Transverse colon (tissue), 4 donors: ENCODE data around the gene KIF25.

Source experiments
- EP300 ChIP-seq: sonication (generic); formaldehyde crosslinking; IDR thresholded peaks from one replicate; pipeline ENCODE4 v1.6.1; 2017; ENCODE audit warnings: antibody characterized with exemption, low read depth
- POLR2A ChIP-seq: fragments of 450-650 bp; IDR thresholded peaks from one replicate; pipeline ENCODE4 v1.6.1; 2016; ENCODE audit warnings: antibody characterized with exemption, mild to moderate bottlenecking, moderate library complexity
- POLR2AphosphoS5 ChIP-seq, 3 donors: sonication (generic); formaldehyde crosslinking; IDR thresholded peaks; one replicate each; pipeline ENCODE4 v1.6.1; 2016; ENCODE audit warnings: antibody characterized with exemption in 3 of 3
- TF ChIP-seq, protein P1 (sequence below), 5 experiments: fragments of 200-600 bp in 3 of 5; fragments of 450-650 bp in 2 of 5; sonication (generic) in 3 of 5; IDR thresholded peaks; 1 replicate in 2 of 5; 2 replicates in 3 of 5; pipeline ENCODE4 v1.5.1; 2016 to 2017; ENCODE audit warnings: antibody characterized with exemption in 5 of 5, inconsistent platforms in 3 of 5, mild to moderate bottlenecking in 2 of 5, moderate library complexity in 1 of 5

DNA sequence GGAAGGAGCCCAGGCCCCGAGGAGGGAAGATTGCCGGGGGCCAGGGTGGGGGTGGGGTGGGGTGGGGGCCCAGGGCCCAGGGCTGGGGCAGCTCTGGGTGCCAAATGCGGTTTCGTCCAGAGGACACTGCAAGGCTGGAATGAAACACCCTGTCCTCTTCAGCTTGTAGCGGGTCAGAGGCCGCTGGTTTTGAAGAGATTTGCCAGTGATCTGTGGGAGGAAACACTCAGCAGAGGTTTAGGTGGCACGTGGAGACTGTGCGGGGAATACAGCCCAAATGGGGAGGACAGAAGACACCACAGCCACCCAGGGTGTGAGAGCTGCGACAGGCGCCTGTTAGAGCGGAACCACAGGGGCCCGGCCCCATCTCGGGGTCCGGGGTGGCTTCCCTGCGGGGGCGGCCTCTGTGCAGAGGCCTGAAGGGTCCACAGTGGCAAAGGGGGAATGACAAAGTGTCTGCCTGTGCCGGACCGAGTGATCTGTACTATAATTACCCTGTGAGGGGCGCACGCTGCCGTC lies 52.3 kb downstream of the KIF25 start:
- TF ChIP-seq, protein P1, sequence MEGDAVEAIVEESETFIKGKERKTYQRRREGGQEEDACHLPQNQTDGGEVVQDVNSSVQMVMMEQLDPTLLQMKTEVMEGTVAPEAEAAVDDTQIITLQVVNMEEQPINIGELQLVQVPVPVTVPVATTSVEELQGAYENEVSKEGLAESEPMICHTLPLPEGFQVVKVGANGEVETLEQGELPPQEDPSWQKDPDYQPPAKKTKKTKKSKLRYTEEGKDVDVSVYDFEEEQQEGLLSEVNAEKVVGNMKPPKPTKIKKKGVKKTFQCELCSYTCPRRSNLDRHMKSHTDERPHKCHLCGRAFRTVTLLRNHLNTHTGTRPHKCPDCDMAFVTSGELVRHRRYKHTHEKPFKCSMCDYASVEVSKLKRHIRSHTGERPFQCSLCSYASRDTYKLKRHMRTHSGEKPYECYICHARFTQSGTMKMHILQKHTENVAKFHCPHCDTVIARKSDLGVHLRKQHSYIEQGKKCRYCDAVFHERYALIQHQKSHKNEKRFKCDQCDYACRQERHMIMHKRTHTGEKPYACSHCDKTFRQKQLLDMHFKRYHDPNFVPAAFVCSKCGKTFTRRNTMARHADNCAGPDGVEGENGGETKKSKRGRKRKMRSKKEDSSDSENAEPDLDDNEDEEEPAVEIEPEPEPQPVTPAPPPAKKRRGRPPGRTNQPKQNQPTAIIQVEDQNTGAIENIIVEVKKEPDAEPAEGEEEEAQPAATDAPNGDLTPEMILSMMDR (IDR thresholded peaks at IDR 0.05): no peak
- TF ChIP-seq POLR2AphosphoS5 (IDR thresholded peaks at IDR 0.05) (no peak), EP300 (no peak), POLR2A (no peak)
